ENCODE results near the gene UQCRC1. TPM values are rescaled to one million over a fixed set of nuclear protein-coding genes. Genes with fewer than 3 reads are reported as not detected.
A peak's percentile ranks its signal among the peaks of the same experiment; 100 is the strongest.

The UQCRC1 gene
- total RNA-seq, 1 experiment from 2014 or later, result 278 TPM

GRCh38 chr3:48637305-48637704, 27.9 kb upstream of the UQCRC1 start:
- Histone ChIP-seq H3K9me3 (no peaks in the 10 kb centered on the region), H3K27me3 (replicated peaks; ENCODE audit: control insufficient read depth, insufficient read depth, low read length) (no peaks in the 10 kb centered on the region), H3K4me3 (ENCODE audit: low read depth, low read length) (no peak overlapping the region), H3K4me1 (peaks cover 19% of the 10 kb centered on the region), H3K36me3 (ENCODE audit: control insufficient read depth, insufficient read depth, low read length) (peaks cover 2% of the 10 kb centered on the region; the same call in 1 of the 2 replicates)
- Mint-ChIP-seq H3K36me3 (ENCODE audit: insufficient read depth, unreplicated experiment) (peaks cover 45% of the 10 kb centered on the region), H3K4me3 (ENCODE audit: unreplicated experiment) (peak overlapping the region; percentile 2), H3K27ac (ENCODE audit: unreplicated experiment) (peak overlapping the region; percentile 44), H3K4me1 (ENCODE audit: low read depth, unreplicated experiment) (peaks cover 21% of the 10 kb centered on the region), H3K27me3 (ENCODE audit: insufficient read depth, unreplicated experiment) (no peaks in the 10 kb centered on the region), H3K9me3 (ENCODE audit: unreplicated experiment) (no peaks in the 10 kb centered on the region)
- intact Hi-C loops (cut with micrococcal nuclease; ENCODE audit: unreplicated experiment), result no loop called here
- peak in 1 of 2 experiments; percentile 15 for DNase-seq
- ChIA-PET CTCF (no interaction called here), POLR2A (no interaction called here)
- no TSS peak for BruUV-seq (replicated peaks)
- TF ChIP-seq CTCF (IDR thresholded peaks at IDR 0.05; ENCODE audit: insufficient read depth in 1 of 2, low read depth in 1 of 2, low read length in 1 of 2, severe bottlenecking in 1 of 2, unreplicated experiment in 1 of 2), result no peak

GRCh38 chr3:48636149-48636655, 26.8 kb upstream of the UQCRC1 start:
- Mint-ChIP-seq H3K9me3 (ENCODE audit: unreplicated experiment) (no peaks in the 10 kb centered on the region), H3K27me3 (ENCODE audit: insufficient read depth, unreplicated experiment) (no peaks in the 10 kb centered on the region), H3K4me1 (ENCODE audit: low read depth, unreplicated experiment) (peaks cover 21% of the 10 kb centered on the region), H3K4me3 (ENCODE audit: unreplicated experiment) (peak overlapping the region; percentile 78), H3K27ac (ENCODE audit: unreplicated experiment) (no peak overlapping the region), H3K36me3 (ENCODE audit: insufficient read depth, unreplicated experiment) (peaks cover 38% of the 10 kb centered on the region)
- DNase-seq, result no peak
- CTCF ChIA-PET, result interaction anchor here (0.6 to 1.8 kb wide), 6 partner anchors 13 to 377 kb away, joined by 3 to 7 read pairs (median 4); partner anchors contain the start of genes CCDC51, CELSR3, NCKIPSD and TMA7
- Histone ChIP-seq H3K4me1 (peaks cover 19% of the 10 kb centered on the region), H3K4me3 (ENCODE audit: low read depth, low read length) (peak overlapping the region; percentile 83), H3K36me3 (ENCODE audit: control insufficient read depth, insufficient read depth, low read length) (peaks cover 2% of the 10 kb centered on the region; the same call in 1 of the 2 replicates), H3K9me3 (no peaks in the 10 kb centered on the region), H3K27me3 (replicated peaks; ENCODE audit: control insufficient read depth, insufficient read depth, low read length) (no peaks in the 10 kb centered on the region)
- BruUV-seq (replicated peaks), result no TSS peak
- intact Hi-C loops (cut with micrococcal nuclease; ENCODE audit: unreplicated experiment), result no loop called here
- TF ChIP-seq CTCF (IDR thresholded peaks at IDR 0.05; ENCODE audit: insufficient read depth in 1 of 2, low read depth in 1 of 2, low read length in 1 of 2, severe bottlenecking in 1 of 2, unreplicated experiment in 1 of 2), result no peak
- POLR2A ChIA-PET, result interaction anchor here (1.2 kb wide), 2 partner anchors 50 to 78 kb away, joined by 4 read pairs; partner anchors contain the start of gene NCKIPSD

- Histone ChIP-seq H3K4me1 (peaks cover 19% of the 10 kb centered on the region), H3K36me3 (ENCODE audit: control insufficient read depth, insufficient read depth, low read length) (peaks cover 2% of the 10 kb centered on the region; the same call in 1 of the 2 replicates), H3K4me3 (ENCODE audit: low read depth, low read length) (peak within 1 kb of the TSS; percentile 83), H3K27me3 (replicated peaks; ENCODE audit: control insufficient read depth, insufficient read depth, low read length) (no peaks in the 10 kb centered on the region), H3K9me3 (no peaks in the 10 kb centered on the region)
- TSS peak; percentile 58 for BruUV-seq (replicated peaks)
- ChIA-PET CTCF (interaction anchor here (0.6 to 1.8 kb wide), 15 partner anchors 11 to 376 kb away, joined by 3 to 7 read pairs (median 4); partner anchors contain the start of genes CCDC51, CELSR3, NCKIPSD and PFKFB4), POLR2A (interaction anchor here (0.6 to 1.7 kb wide), 5 partner anchors 27 to 283 kb away, joined by 3 to 5 read pairs (median 4); partner anchors contain the start of genes CELSR3 and NCKIPSD)
- peak in 1 of 2 experiments; percentile 43 for TF ChIP-seq CTCF (IDR thresholded peaks at IDR 0.05; ENCODE audit: insufficient read depth in 1 of 2, low read depth in 1 of 2, low read length in 1 of 2, severe bottlenecking in 1 of 2, unreplicated experiment in 1 of 2)
- peak; percentile 96 to 98 for DNase-seq
- H3K4me1 Mint-ChIP-seq (ENCODE audit: low read depth, unreplicated experiment), result peaks cover 21% of the 10 kb centered on the region
- intact Hi-C loops (cut with micrococcal nuclease; ENCODE audit: unreplicated experiment), result loop anchor here (1.0 to 2.0 kb wide), 4 partner anchors 17 to 77 kb away; partner anchors contain the start of gene UQCRC1
- no peaks in the 10 kb centered on the region for H3K9me3 Mint-ChIP-seq (ENCODE audit: unreplicated experiment)
- H3K4me3 Mint-ChIP-seq (ENCODE audit: unreplicated experiment), result peak within 1 kb of the TSS; percentile 78
- H3K27ac Mint-ChIP-seq (ENCODE audit: unreplicated experiment), result peak within 1 kb of the TSS; percentile 59
- H3K36me3 Mint-ChIP-seq (ENCODE audit: insufficient read depth, unreplicated experiment), result peaks cover 34% of the 10 kb centered on the region
- no peaks in the 10 kb centered on the region for H3K27me3 Mint-ChIP-seq (ENCODE audit: insufficient read depth, unreplicated experiment)
These were observed 26.0 kb upstream of the UQCRC1 start, which contains the start of gene SLC26A6 for GRCh38 chr3:48635222-48636021. SLC26A6 (minus strand) TSS chr3:48635461; CDS start chr3:48635393, 68 bp downstream.

Measured in Caco-2 (cell line).